ENCODE results near the gene TXK. TPM values are rescaled to one million over a fixed set of nuclear protein-coding genes. Genes with fewer than 3 reads are reported as not detected.
A peak's percentile ranks its signal among the peaks of the same experiment; 100 is the strongest.

Gene TXK
- total RNA-seq, 1 donor from 2014 or later: 0.50 TPM

DNA sequence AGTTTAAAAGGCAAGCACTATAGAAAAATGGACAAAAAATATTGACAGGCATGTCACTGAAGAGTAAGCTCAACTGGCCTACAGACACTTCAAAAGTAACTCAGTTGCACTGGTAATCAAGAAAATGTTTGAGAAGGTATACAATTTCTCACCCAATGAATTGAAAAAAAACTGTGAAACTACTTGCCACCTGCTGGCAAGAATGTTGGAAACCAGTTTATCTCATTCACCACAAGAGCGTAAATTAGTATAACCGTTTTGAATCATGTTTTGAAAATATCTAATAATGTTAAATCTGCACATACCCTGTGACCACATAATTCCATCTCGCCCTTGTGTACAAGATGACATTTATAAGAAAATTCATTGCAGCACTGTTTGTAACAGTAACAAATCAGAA is 31.7 kb downstream of the TXK start:
- Mint-ChIP-seq H3K9me3 (ENCODE audit: unreplicated experiment) (no peaks in the 10 kb centered on the region), H3K27me3 (ENCODE audit: low read depth, unreplicated experiment) (no peaks in the 10 kb centered on the region), H3K36me3 (ENCODE audit: low read depth, unreplicated experiment) (no peaks in the 10 kb centered on the region), H3K4me1 (ENCODE audit: low read depth, unreplicated experiment) (no peaks in the 10 kb centered on the region), H3K27ac (ENCODE audit: unreplicated experiment) (no peak overlapping the region), H3K4me3 (ENCODE audit: unreplicated experiment) (no peak overlapping the region)
- Histone ChIP-seq H3K36me3 (ENCODE audit: insufficient read depth, low read length) (no peaks in the 10 kb centered on the region), H3K4me1 (ENCODE audit: insufficient read depth, low read length) (no peaks in the 10 kb centered on the region), H4K20me1 (ENCODE audit: insufficient read depth, low read length) (no peaks in the 10 kb centered on the region), H3K9ac (ENCODE audit: low read length) (no peak overlapping the region), H3K79me2 (ENCODE audit: insufficient read depth, low read length) (no peaks in the 10 kb centered on the region), H3K27ac (ENCODE audit: low read depth, low read length) (no peak overlapping the region), H3K9me3 (ENCODE audit: insufficient read depth, low read depth, low read length) (no peaks in the 10 kb centered on the region), H3K27me3 (ENCODE audit: insufficient read depth, low read length) (no peaks in the 10 kb centered on the region), H3K4me3 (ENCODE audit: insufficient read depth, low read depth, low read length) (no peak overlapping the region), H3K4me2 (ENCODE audit: low read length) (no peak overlapping the region), H2AFZ (ENCODE audit: low read depth, low read length) (no peak overlapping the region)
- no peak for DNase-seq (ENCODE audit: low read depth)
- TF ChIP-seq, protein P1, sequence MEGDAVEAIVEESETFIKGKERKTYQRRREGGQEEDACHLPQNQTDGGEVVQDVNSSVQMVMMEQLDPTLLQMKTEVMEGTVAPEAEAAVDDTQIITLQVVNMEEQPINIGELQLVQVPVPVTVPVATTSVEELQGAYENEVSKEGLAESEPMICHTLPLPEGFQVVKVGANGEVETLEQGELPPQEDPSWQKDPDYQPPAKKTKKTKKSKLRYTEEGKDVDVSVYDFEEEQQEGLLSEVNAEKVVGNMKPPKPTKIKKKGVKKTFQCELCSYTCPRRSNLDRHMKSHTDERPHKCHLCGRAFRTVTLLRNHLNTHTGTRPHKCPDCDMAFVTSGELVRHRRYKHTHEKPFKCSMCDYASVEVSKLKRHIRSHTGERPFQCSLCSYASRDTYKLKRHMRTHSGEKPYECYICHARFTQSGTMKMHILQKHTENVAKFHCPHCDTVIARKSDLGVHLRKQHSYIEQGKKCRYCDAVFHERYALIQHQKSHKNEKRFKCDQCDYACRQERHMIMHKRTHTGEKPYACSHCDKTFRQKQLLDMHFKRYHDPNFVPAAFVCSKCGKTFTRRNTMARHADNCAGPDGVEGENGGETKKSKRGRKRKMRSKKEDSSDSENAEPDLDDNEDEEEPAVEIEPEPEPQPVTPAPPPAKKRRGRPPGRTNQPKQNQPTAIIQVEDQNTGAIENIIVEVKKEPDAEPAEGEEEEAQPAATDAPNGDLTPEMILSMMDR (IDR thresholded peaks at IDR 0.05; ENCODE audit: insufficient read depth, low read depth, low read length): peak; percentile 14
- TF ChIP-seq EZH2 (IDR thresholded peaks at IDR 0.05; ENCODE audit: insufficient read depth, low read length): no peak
- no peak for FAIRE-seq

DNA sequence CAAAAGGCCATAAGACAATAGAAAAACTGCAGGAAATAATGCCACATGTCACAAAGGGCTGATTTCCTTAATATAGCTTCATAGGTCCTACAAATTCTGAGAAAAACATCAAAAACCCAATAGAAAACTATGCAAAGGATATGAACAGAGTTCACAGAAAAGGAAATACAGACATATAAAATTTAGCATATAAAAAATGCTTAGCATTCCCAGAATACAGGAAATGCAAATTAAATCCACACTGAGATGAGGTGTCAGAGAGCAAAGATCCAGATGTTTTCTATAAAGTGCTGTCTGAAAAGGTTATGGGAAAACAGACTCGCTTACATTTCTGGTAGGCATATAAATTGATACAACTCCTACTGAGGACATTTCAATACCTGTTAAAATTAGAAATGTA is 33.8 kb downstream of the TXK start:
- H3K27ac ChIP-seq (ENCODE audit: low read depth, low read length): no peak overlapping the region
- H3K4me1 ChIP-seq (ENCODE audit: insufficient read depth, low read length): no peaks in the 10 kb centered on the region
- H4K20me1 ChIP-seq (ENCODE audit: insufficient read depth, low read length): no peaks in the 10 kb centered on the region
- no peaks in the 10 kb centered on the region for H3K9me3 ChIP-seq (ENCODE audit: insufficient read depth, low read depth, low read length)
- no peaks in the 10 kb centered on the region for H3K36me3 Mint-ChIP-seq (ENCODE audit: low read depth, unreplicated experiment)
- no peak overlapping the region for H3K9ac ChIP-seq (ENCODE audit: low read length)
- no peak for DNase-seq (ENCODE audit: low read depth)
- no peaks in the 10 kb centered on the region for H3K4me1 Mint-ChIP-seq (ENCODE audit: low read depth, unreplicated experiment)
- no peak overlapping the region for H3K4me3 Mint-ChIP-seq (ENCODE audit: unreplicated experiment)
- no peak for TF ChIP-seq EZH2 (IDR thresholded peaks at IDR 0.05; ENCODE audit: insufficient read depth, low read length)
- TF ChIP-seq, protein P1 (IDR thresholded peaks at IDR 0.05; ENCODE audit: insufficient read depth, low read depth, low read length): no peak
- no peaks in the 10 kb centered on the region for H3K79me2 ChIP-seq (ENCODE audit: insufficient read depth, low read length)
- no peaks in the 10 kb centered on the region for H3K36me3 ChIP-seq (ENCODE audit: insufficient read depth, low read length)
- H3K4me3 ChIP-seq (ENCODE audit: insufficient read depth, low read depth, low read length): no peak overlapping the region
- no peaks in the 10 kb centered on the region for H3K27me3 Mint-ChIP-seq (ENCODE audit: low read depth, unreplicated experiment)
- FAIRE-seq: no peak
- H2AFZ ChIP-seq (ENCODE audit: low read depth, low read length): no peak overlapping the region
- no peak overlapping the region for H3K4me2 ChIP-seq (ENCODE audit: low read length)
- H3K27ac Mint-ChIP-seq (ENCODE audit: unreplicated experiment): no peak overlapping the region
- H3K9me3 Mint-ChIP-seq (ENCODE audit: unreplicated experiment): no peaks in the 10 kb centered on the region
- H3K27me3 ChIP-seq (ENCODE audit: insufficient read depth, low read length): no peaks in the 10 kb centered on the region

DNA sequence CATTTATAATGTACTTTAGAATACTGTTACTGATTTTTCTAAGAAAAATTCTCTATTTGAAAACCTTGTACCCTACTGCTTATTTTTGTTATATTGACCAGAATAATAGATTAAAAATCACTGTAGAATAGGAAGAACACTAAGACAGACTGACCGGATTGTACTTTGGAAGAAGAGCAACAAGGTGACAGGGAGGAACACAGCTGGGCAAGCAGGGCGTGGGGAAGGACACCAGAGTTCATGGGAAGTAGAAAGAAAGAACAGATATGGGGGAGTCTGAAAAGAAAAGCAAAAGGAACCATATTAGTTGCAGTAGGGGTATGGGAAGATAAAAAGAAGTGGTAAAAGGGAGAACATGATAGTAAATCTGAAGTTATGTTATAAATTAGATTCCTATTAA is 38.6 kb downstream of the TXK start:
- Mint-ChIP-seq H3K27me3 (ENCODE audit: low read depth, unreplicated experiment) (no peaks in the 10 kb centered on the region), H3K4me3 (ENCODE audit: unreplicated experiment) (no peak overlapping the region), H3K27ac (ENCODE audit: unreplicated experiment) (no peak overlapping the region), H3K9me3 (ENCODE audit: unreplicated experiment) (no peaks in the 10 kb centered on the region), H3K36me3 (ENCODE audit: low read depth, unreplicated experiment) (no peaks in the 10 kb centered on the region), H3K4me1 (ENCODE audit: low read depth, unreplicated experiment) (peaks cover 11% of the 10 kb centered on the region)
- no peaks in the 10 kb centered on the region for H3K27me3 ChIP-seq (ENCODE audit: insufficient read depth, low read length)
- no peaks in the 10 kb centered on the region for H4K20me1 ChIP-seq (ENCODE audit: insufficient read depth, low read length)
- DNase-seq (ENCODE audit: low read depth) (no peak), FAIRE-seq (no peak)
- no peaks in the 10 kb centered on the region for H3K9me3 ChIP-seq (ENCODE audit: insufficient read depth, low read depth, low read length)
- peaks cover 2% of the 10 kb centered on the region for H3K4me1 ChIP-seq (ENCODE audit: insufficient read depth, low read length)
- no peak overlapping the region for H3K4me2 ChIP-seq (ENCODE audit: low read length)
- H2AFZ ChIP-seq (ENCODE audit: low read depth, low read length): no peak overlapping the region
- TF ChIP-seq, protein P1 (IDR thresholded peaks at IDR 0.05; ENCODE audit: insufficient read depth, low read depth, low read length): no peak
- no peak for TF ChIP-seq EZH2 (IDR thresholded peaks at IDR 0.05; ENCODE audit: insufficient read depth, low read length)
- H3K9ac ChIP-seq (ENCODE audit: low read length): no peak overlapping the region
- H3K79me2 ChIP-seq (ENCODE audit: insufficient read depth, low read length): no peaks in the 10 kb centered on the region
- no peak overlapping the region for H3K27ac ChIP-seq (ENCODE audit: low read depth, low read length)
- no peak overlapping the region for H3K4me3 ChIP-seq (ENCODE audit: insufficient read depth, low read depth, low read length)
- H3K36me3 ChIP-seq (ENCODE audit: insufficient read depth, low read length): no peaks in the 10 kb centered on the region

All from astrocyte (in vitro differentiated cells and primary cell).